ENCODE measurements around the gene WDR46.

GRCh38 chr6:33323623-33323948, 34.5 kb upstream of the WDR46 start:
- TF ChIP-seq CTCF (IDR thresholded peaks at IDR 0.05; ENCODE audit: low read length) (no peak), EZH2 (IDR thresholded peaks at IDR 0.05; ENCODE audit: borderline replicate concordance, low read length) (no peak)
